IPS-18a (cell line): ENCODE data around the gene FAM171A1.

Experiments
- H3K27ac ChIP-seq: one replicate; pipeline ENCODE4 v1.5.1; 2013; ENCODE audit warnings: low read length
- H3K27me3 ChIP-seq: one replicate; pipeline ENCODE4 v1.6.1; 2013; ENCODE audit warnings: mild to moderate bottlenecking, low read length; ENCODE audit not compliant: control insufficient read depth, insufficient read depth
- H3K36me3 ChIP-seq: one replicate; pipeline ENCODE4 v1.6.1; 2013; ENCODE audit warnings: low read depth, low read length; ENCODE audit not compliant: control insufficient read depth
- H3K4me1 ChIP-seq: one replicate; pipeline ENCODE4 v1.6.1; 2013; ENCODE audit warnings: low read depth, low read length; ENCODE audit not compliant: control insufficient read depth
- H3K4me3 ChIP-seq: one replicate; pipeline ENCODE4 v1.5.1; 2013; ENCODE audit warnings: low read length
- H3K9ac ChIP-seq: one replicate; pipeline ENCODE4 v1.6.1; 2013; ENCODE audit warnings: mild to moderate bottlenecking, low read length, moderate library complexity
- H3K9me3 ChIP-seq: one replicate; pipeline ENCODE4 v1.6.1; 2013; ENCODE audit warnings: low read depth, low read length; ENCODE audit not compliant: control insufficient read depth

Gene FAM171A1

DNA sequence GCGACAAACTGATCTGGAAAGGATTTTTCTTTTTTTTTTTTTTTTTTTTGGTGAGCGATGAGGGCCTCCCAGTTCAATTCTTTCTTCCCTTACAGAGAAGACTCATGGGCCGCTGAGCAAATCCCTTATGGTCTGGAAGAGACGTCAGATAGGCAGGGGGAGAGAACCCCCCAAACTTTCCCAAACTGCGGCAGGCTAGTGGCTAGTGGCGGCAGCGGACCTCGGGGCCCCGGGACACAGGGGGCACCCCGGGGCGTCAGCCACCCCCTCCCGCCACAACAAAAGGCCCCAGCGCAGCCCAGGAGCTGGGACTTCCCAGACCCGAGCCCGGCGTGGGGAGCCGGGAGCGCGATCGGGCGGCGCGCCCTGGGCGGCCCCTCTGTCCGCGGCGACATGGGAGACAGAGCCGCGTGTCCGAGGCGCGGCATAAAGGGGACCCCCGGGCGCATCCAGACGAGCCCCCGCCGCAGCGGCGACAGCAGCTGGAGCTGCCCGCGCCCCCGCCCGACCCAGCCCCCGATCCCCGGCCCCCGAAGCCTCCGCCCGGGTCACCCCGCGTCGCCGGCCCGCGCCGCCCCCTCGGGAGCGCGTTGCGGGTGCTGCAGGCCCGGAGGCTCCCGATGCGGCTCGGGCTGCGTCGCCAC lies 755 bp downstream of the FAM171A1 start:
- Histone ChIP-seq H3K9me3 (no peaks in the 10 kb centered on the region), H3K27ac (no peak overlapping the region), H3K9ac (peak overlapping the region; percentile 80), H3K36me3 (no peaks in the 10 kb centered on the region), H3K4me3 (peak overlapping the region; percentile 70), H3K27me3 (peaks cover 15% of the 10 kb centered on the region), H3K4me1 (peaks cover 5% of the 10 kb centered on the region)

DNA sequence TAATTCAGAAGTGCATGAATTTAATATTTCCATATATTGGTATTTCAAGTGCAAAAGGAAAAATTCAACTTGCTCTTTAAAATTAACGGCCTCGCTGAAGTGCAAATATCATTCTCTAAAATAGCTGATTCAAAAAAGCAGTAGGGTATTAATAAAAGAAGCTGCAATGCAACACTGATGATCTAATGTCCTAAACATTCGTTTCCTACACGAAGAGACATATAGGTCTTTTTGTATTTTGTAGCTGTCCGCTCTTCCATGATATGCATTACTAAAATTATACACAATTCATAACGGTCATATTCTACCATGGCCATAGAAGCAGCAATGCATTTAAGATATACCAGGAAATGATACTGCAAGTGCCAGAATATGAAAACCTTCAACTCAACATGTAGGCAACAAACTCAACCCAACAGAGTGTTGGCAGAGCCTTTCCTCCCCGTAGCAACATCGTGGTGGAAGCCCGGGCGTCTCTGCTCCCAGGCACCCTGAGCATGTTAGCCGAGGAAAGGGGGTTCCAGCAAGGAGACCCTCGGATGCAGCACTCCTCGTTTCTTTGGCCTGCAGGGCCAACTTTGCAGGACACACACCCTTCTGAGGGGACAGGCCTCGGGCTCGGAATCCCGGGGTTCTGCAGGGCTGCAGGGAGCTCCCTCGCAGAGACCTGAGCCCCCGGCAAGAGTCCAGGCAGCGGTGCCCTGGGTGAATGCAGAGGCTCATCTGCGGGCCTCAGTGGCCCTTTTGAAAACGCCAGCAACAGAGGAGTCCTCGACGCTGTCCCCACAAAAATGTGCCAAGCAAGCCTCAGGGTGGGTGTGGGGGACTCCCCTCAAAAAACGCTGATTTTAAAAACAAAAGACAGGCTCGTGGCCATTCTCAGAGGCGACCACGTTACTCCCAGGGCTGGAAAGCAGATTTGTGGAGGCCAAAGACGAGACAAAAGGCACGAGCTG lies 1.6 kb downstream of the FAM171A1 start:
- Histone ChIP-seq H3K4me1 (peaks cover 5% of the 10 kb centered on the region), H3K27ac (no peak overlapping the region), H3K9me3 (no peaks in the 10 kb centered on the region), H3K36me3 (no peaks in the 10 kb centered on the region), H3K4me3 (peak overlapping the region; percentile 70), H3K9ac (peak overlapping the region; percentile 80), H3K27me3 (peaks cover 15% of the 10 kb centered on the region)

- H3K4me3 ChIP-seq, result no peak overlapping the region
Measured at GRCh38 chr10:15368101-15368855, 2.8 kb downstream of the FAM171A1 start.

DNA sequence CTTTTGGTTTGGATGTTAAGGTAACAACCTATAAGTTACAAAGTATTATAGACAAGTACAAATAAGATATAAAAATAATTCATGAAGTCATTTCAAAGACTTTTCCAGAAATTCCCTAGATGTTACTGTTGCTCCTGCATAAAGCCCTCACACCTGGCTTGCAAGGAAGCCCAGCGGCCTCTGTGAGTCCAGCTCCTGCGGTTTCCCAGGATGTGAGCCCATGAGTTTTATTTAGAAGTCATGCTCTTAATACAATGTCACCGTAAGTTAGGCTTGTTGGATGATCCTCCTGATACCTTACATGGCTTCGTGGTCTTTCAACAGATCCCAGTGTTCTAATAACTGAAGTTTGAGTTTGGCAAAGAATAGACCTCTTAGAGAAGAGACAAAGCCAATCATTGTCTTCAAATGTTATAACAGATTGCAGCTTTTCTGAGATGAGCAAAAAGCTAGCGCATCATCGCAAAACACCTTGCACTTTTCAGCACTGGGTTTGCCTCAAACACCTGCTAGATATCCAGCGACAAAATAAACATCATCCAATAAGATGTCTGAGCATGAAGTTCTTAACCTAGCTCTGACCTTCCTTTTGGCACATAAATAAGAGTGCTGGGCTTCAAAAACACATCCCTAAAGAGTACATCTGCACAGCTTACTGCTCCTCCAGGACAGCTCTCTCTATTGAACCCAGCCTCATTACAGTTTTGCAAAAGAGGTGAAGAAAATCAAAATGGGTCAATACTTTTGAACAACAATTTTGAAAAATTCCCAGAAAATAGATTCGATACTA lies 3.6 kb downstream of the FAM171A1 start:
- H3K4me1 ChIP-seq, result peaks cover 5% of the 10 kb centered on the region
- no peak overlapping the region for H3K27ac ChIP-seq
- no peaks in the 10 kb centered on the region for H3K36me3 ChIP-seq
- H3K4me3 ChIP-seq, result no peak overlapping the region
- H3K9ac ChIP-seq, result no peak overlapping the region
- peaks cover 15% of the 10 kb centered on the region for H3K27me3 ChIP-seq
- H3K9me3 ChIP-seq, result no peaks in the 10 kb centered on the region

More at GRCh38 chr10:15368101-15368855, 2.8 kb downstream of the FAM171A1 start:
- H3K9ac ChIP-seq, result no peak overlapping the region
- peaks cover 15% of the 10 kb centered on the region for H3K27me3 ChIP-seq
- H3K9me3 ChIP-seq, result no peaks in the 10 kb centered on the region
- peaks cover 5% of the 10 kb centered on the region for H3K4me1 ChIP-seq
- H3K27ac ChIP-seq, result no peak overlapping the region
- no peaks in the 10 kb centered on the region for H3K36me3 ChIP-seq

- H3K4me3 ChIP-seq, result no peak overlapping the region
- peaks cover 6% of the 10 kb centered on the region for H3K27me3 ChIP-seq
- no peaks in the 10 kb centered on the region for H3K36me3 ChIP-seq
- H3K27ac ChIP-seq, result no peak overlapping the region
- no peak overlapping the region for H3K9ac ChIP-seq
- H3K9me3 ChIP-seq, result no peaks in the 10 kb centered on the region
- peaks cover 5% of the 10 kb centered on the region for H3K4me1 ChIP-seq
Measured at GRCh38 chr10:15365692-15366091, 5.4 kb downstream of the FAM171A1 start.

GRCh38 chr10:15364001-15364400 lies 7.1 kb downstream of the FAM171A1 start:
- Histone ChIP-seq H3K9me3 (no peaks in the 10 kb centered on the region), H3K4me1 (peaks cover under 1% of the 10 kb centered on the region), H3K36me3 (no peaks in the 10 kb centered on the region), H3K27ac (no peak overlapping the region), H3K9ac (no peak overlapping the region), H3K4me3 (no peak overlapping the region), H3K27me3 (no peaks in the 10 kb centered on the region)

- Histone ChIP-seq H3K9ac (no peak overlapping the region), H3K4me3 (no peak overlapping the region), H3K36me3 (no peaks in the 10 kb centered on the region), H3K27ac (no peak overlapping the region), H3K9me3 (no peaks in the 10 kb centered on the region), H3K4me1 (peaks cover 3% of the 10 kb centered on the region), H3K27me3 (no peaks in the 10 kb centered on the region)
Measured at GRCh38 chr10:15363031-15363430, 8.1 kb downstream of the FAM171A1 start.

DNA sequence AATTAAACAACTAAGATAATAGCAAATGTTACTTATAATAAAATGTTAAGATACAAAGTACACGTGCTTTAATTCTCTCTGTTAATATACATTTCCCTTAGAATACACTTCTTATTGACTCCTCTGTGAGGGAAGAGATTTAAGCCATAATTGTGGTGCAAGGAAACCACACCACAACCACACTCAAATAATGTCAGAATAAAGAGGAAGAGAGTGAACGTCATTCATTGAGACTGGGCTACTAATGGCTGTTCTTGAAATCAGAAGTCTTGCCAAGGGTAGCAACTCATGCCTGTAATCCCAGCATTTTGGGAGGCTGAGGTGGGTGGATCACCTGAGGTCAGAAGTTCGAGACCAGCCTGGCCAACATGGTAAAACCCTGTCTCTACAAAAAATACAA lies 10.0 kb downstream of the FAM171A1 start:
- H3K27me3 ChIP-seq, result no peaks in the 10 kb centered on the region
- H3K4me3 ChIP-seq, result no peak overlapping the region
- no peak overlapping the region for H3K9ac ChIP-seq
- H3K36me3 ChIP-seq, result no peaks in the 10 kb centered on the region
- H3K27ac ChIP-seq, result no peak overlapping the region
- no peaks in the 10 kb centered on the region for H3K9me3 ChIP-seq
- peaks cover 3% of the 10 kb centered on the region for H3K4me1 ChIP-seq

GRCh38 chr10:15360566-15360965 lies 10.5 kb downstream of the FAM171A1 start:
- H3K27me3 ChIP-seq, result no peaks in the 10 kb centered on the region
- H3K27ac ChIP-seq, result no peak overlapping the region
- no peaks in the 10 kb centered on the region for H3K36me3 ChIP-seq

GRCh38 chr10:15353471-15354017 lies 17.5 kb downstream of the FAM171A1 start:
- Histone ChIP-seq H3K9ac (no peak overlapping the region), H3K27me3 (no peaks in the 10 kb centered on the region), H3K4me1 (peaks cover 6% of the 10 kb centered on the region), H3K4me3 (no peak overlapping the region), H3K36me3 (no peaks in the 10 kb centered on the region), H3K9me3 (no peaks in the 10 kb centered on the region), H3K27ac (no peak overlapping the region)

More at GRCh38 chr10:15360566-15360965, 10.5 kb downstream of the FAM171A1 start:
- Histone ChIP-seq H3K9me3 (no peaks in the 10 kb centered on the region), H3K9ac (no peak overlapping the region), H3K4me1 (peaks cover 3% of the 10 kb centered on the region), H3K4me3 (no peak overlapping the region)
